SK-N-SH treated with all-trans-retinoic acid at 6 μM for 48 hours (cell line): Measurements from ENCODE around the gene PHF8.

ENCODE experiments used
- BACH2 ChIP-seq: fragments of 250-450 bp; sonication (Bioruptor Pico); IDR thresholded peaks from 2 replicates; pipeline ENCODE4 v1.9.0; 2021; ENCODE audit warnings: mild to moderate bottlenecking, borderline replicate concordance
- CREB5 ChIP-seq: fragments of 250-450 bp; sonication (Bioruptor Pico); IDR thresholded peaks from 2 replicates; pipeline ENCODE4 v1.5.1; 2020; ENCODE audit warnings: low read depth, mild to moderate bottlenecking, moderate library complexity
- ISL1 ChIP-seq: fragments of 250-450 bp; sonication (Bioruptor Pico); IDR thresholded peaks from 2 replicates; pipeline ENCODE4 v2.1.2; 2022; ENCODE audit warnings: mild to moderate bottlenecking, moderate library complexity
- PATZ1 ChIP-seq: fragments of 250-450 bp; sonication (Bioruptor Pico); IDR thresholded peaks from 2 replicates; pipeline ENCODE4 v1.8.0; 2020; ENCODE audit warnings: mild to moderate bottlenecking, moderate library complexity, borderline replicate concordance
- RARB ChIP-seq: fragments of 250-450 bp; sonication (Bioruptor Pico); IDR thresholded peaks from 2 replicates; pipeline ENCODE4 v1.8.0; 2021; ENCODE audit warnings: mild to moderate bottlenecking, moderate library complexity
- TOX ChIP-seq: fragments of 250-450 bp; sonication (Bioruptor Pico); IDR thresholded peaks from 2 replicates; pipeline ENCODE4 v1.8.0; 2021; ENCODE audit warnings: mild to moderate bottlenecking, moderate library complexity, borderline replicate concordance
- TSHZ2 ChIP-seq: fragments of 250-450 bp; sonication (Bioruptor Pico); IDR thresholded peaks from 2 replicates; pipeline ENCODE4 v1.5.0; 2020; ENCODE audit warnings: mild to moderate bottlenecking, moderate library complexity
- ZFP3 ChIP-seq: fragments of 250-450 bp; sonication (Bioruptor Pico); IDR thresholded peaks from 2 replicates; pipeline ENCODE4 v1.5.0; 2020; ENCODE audit warnings: mild to moderate bottlenecking, moderate library complexity
- ZFP30 ChIP-seq: fragments of 450-650 bp; formaldehyde crosslinking; IDR thresholded peaks from 2 replicates; pipeline ENCODE4 v1.5.0; 2022; ENCODE audit warnings: mild to moderate bottlenecking, moderate library complexity
- ZNF8 ChIP-seq: fragments of 450-650 bp; formaldehyde crosslinking; IDR thresholded peaks from 2 replicates; pipeline ENCODE4 v1.5.0; 2020; ENCODE audit warnings: mild to moderate bottlenecking, moderate library complexity

GRCh38 chrX:54093159-54093558, 48.9 kb upstream of the PHF8 start:
- no peak for TF ChIP-seq ZFP3 (CRISPR knock-in tag)
- no peak for TF ChIP-seq RARB
- TF ChIP-seq ZFP30 = no peak
- TF ChIP-seq TOX (CRISPR knock-in tag) = no peak
- no peak for TF ChIP-seq CREB5 (CRISPR knock-in tag)
- no peak for TF ChIP-seq PATZ1 (CRISPR knock-in tag)
- no peak for TF ChIP-seq TSHZ2
- TF ChIP-seq BACH2 = no peak
- no peak for TF ChIP-seq ISL1
- no peak for TF ChIP-seq ZNF8 (CRISPR knock-in tag)
